ENCODE measurements around the gene PDE9A. TPM values are rescaled to one million over a fixed set of nuclear protein-coding genes. Genes with fewer than 3 reads are reported as not detected.

PDE9A gene
- total and polyA plus RNA-seq, 2 of the 4 experiments (the other 2 are of a cell fraction) = 0.89 to 0.90 TPM

DNA sequence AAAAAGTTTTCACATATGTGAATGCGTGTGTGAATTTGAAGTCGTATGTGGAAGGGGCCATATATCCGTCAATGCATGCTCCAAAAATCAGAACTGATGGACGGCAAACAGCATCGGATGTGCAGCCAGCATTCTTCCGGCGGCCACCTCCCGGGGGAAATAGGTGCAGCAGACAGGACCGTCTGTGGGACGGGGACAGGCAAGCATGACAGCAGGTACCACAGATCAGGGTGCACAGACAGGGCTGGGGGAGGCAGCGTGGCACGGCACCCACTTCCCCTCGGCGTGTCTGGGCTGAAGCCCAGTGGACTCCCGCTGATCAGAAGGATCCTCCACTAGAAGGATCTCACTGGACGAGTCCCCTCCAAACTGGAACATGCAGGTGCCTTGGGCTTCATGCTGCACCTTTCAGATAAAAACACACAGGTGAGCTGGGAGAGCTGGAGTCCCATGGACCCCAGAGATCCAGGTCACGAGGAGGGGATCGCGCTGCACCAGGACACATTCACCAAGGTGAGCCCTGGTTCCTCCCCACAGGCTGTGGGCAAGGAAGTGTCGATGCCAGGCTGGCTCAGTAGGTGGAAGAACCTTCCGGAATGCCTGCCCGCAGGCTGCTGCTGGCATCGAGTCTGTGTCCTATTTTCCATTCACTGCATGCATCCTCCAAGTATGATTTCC, 25.3 kb downstream of the PDE9A start:
- WGBS, 2 experiments (ENCODE audit: extremely low coverage in 2 of 2, insufficient read length in 1 of 2) = 90% methylated on average over 11 of the region's 23 CpGs; no CpG with 5 or more reads in 1 of the 2 experiments
- CTCF ChIA-PET = no interaction called here

More for the DNA sequence above, 25.3 kb downstream of the PDE9A start:
- Histone ChIP-seq H3K18ac (ENCODE audit: low read depth, low read length) (no peak overlapping the region), H2BK20ac (ENCODE audit: low read depth, low read length) (no peak overlapping the region), H3K9me3 (ENCODE audit: control insufficient read depth, insufficient read depth, low read length) (no peaks in the 10 kb centered on the region), H3K14ac (replicated peaks; ENCODE audit: low read depth, low read length) (no peak overlapping the region), H2BK15ac (ENCODE audit: low read depth, low read length) (no peak overlapping the region), H3K23ac (ENCODE audit: low read depth, low read length) (no peak overlapping the region), H3K4ac (ENCODE audit: low read depth, low read length) (no peak overlapping the region), H2AK9ac (replicated peaks; ENCODE audit: low read depth, low read length, poor library complexity) (no peak overlapping the region), H3K4me2 (ENCODE audit: low read depth, low read length) (no peak overlapping the region), H3K27me3 (ENCODE audit: control insufficient read depth, insufficient read depth, low read length) (peaks cover 7% of the 10 kb centered on the region), H4K5ac (ENCODE audit: low read depth, low read length) (no peak overlapping the region), H4K91ac (ENCODE audit: insufficient read depth, low read depth, low read length) (no peak overlapping the region), H2AFZ (replicated peaks; ENCODE audit: low read length, poor library complexity) (no peak overlapping the region), H4K20me1 (ENCODE audit: insufficient read depth, low read length) (no peaks in the 10 kb centered on the region), H3K4me3 (ENCODE audit: insufficient read depth, low read depth, low read length) (no peak overlapping the region), H2BK120ac (ENCODE audit: low read depth, low read length) (no peak overlapping the region), H4K8ac (ENCODE audit: low read depth in 2 of 2, low read length in 2 of 2) (no peak overlapping the region), H3K9me1 (ENCODE audit: insufficient read depth, low read length) (no peaks in the 10 kb centered on the region), H3K56ac (ENCODE audit: extremely low read depth, insufficient read depth, low read length) (no peak overlapping the region), H2BK5ac (ENCODE audit: low read depth, low read length, poor library complexity, severe bottlenecking) (no peak overlapping the region), H3K9ac (ENCODE audit: low read depth, low read length) (no peak overlapping the region), H3K79me1 (ENCODE audit: low read depth in 1 of 2, low read length in 2 of 2) (no peaks in the 10 kb centered on the region), H3K27ac (ENCODE audit: insufficient read depth, low read length) (no peak overlapping the region), H3K36me3 (ENCODE audit: control insufficient read depth, insufficient read depth, low read length) (no peaks in the 10 kb centered on the region), H2AK5ac (ENCODE audit: low read depth, low read length) (no peak overlapping the region), H3K4me1 (ENCODE audit: control insufficient read depth, insufficient read depth, low read length) (no peaks in the 10 kb centered on the region)
- BruUV-seq (replicated peaks) = no TSS peak
- in situ Hi-C loops (cut with MboI; ENCODE audit: low sequenced_read_pairs) (no loop called here), dilution Hi-C loops (cut with HindIII; ENCODE audit: low sequenced_read_pairs, unreplicated experiment) (no loop called here), intact Hi-C loops (cut with micrococcal nuclease) (no loop called here)
- no peak for TF ChIP-seq SMC3 (IDR thresholded peaks at IDR 0.05; ENCODE audit: low read depth, low read length)
- no peak for TF ChIP-seq RCOR1 (IDR thresholded peaks at IDR 0.05; ENCODE audit: insufficient replicate concordance, low read length)
- TF ChIP-seq POLR2A (IDR thresholded peaks at IDR 0.05; ENCODE audit: low read depth, low read length) = no peak
- no peak for TF ChIP-seq RAD21 (IDR thresholded peaks at IDR 0.05; ENCODE audit: low read length)
- TF ChIP-seq MAZ (IDR thresholded peaks at IDR 0.05; ENCODE audit: borderline replicate concordance, low read depth, low read length) = no peak
- TF ChIP-seq CHD1 (IDR thresholded peaks at IDR 0.05; ENCODE audit: low read depth, low read length) = no peak
- TF ChIP-seq, protein P1, sequence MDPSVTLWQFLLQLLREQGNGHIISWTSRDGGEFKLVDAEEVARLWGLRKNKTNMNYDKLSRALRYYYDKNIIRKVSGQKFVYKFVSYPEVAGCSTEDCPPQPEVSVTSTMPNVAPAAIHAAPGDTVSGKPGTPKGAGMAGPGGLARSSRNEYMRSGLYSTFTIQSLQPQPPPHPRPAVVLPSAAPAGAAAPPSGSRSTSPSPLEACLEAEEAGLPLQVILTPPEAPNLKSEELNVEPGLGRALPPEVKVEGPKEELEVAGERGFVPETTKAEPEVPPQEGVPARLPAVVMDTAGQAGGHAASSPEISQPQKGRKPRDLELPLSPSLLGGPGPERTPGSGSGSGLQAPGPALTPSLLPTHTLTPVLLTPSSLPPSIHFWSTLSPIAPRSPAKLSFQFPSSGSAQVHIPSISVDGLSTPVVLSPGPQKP (IDR thresholded peaks at IDR 0.05; ENCODE audit: borderline replicate concordance, low read depth, low read length) = no peak
- no peak for TF ChIP-seq BHLHE40 (IDR thresholded peaks at IDR 0.05; ENCODE audit: low read depth, low read length)
- no peak for TF ChIP-seq CEBPB (IDR thresholded peaks at IDR 0.05; ENCODE audit: low read depth, low read length)
- TF ChIP-seq, protein P2, sequence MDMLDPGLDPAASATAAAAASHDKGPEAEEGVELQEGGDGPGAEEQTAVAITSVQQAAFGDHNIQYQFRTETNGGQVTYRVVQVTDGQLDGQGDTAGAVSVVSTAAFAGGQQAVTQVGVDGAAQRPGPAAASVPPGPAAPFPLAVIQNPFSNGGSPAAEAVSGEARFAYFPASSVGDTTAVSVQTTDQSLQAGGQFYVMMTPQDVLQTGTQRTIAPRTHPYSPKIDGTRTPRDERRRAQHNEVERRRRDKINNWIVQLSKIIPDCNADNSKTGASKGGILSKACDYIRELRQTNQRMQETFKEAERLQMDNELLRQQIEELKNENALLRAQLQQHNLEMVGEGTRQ (IDR thresholded peaks at IDR 0.05; ENCODE audit: low read depth, low read length) = no peak
- TF ChIP-seq FOS (IDR thresholded peaks at IDR 0.05; ENCODE audit: low read depth, low read length) = no peak
- no peak for TF ChIP-seq MXI1 (IDR thresholded peaks at IDR 0.05; ENCODE audit: borderline replicate concordance, low read depth, low read length)
- no peak for TF ChIP-seq MAFK (IDR thresholded peaks at IDR 0.05; ENCODE audit: low read depth, low read length)
- TF ChIP-seq, protein P3, sequence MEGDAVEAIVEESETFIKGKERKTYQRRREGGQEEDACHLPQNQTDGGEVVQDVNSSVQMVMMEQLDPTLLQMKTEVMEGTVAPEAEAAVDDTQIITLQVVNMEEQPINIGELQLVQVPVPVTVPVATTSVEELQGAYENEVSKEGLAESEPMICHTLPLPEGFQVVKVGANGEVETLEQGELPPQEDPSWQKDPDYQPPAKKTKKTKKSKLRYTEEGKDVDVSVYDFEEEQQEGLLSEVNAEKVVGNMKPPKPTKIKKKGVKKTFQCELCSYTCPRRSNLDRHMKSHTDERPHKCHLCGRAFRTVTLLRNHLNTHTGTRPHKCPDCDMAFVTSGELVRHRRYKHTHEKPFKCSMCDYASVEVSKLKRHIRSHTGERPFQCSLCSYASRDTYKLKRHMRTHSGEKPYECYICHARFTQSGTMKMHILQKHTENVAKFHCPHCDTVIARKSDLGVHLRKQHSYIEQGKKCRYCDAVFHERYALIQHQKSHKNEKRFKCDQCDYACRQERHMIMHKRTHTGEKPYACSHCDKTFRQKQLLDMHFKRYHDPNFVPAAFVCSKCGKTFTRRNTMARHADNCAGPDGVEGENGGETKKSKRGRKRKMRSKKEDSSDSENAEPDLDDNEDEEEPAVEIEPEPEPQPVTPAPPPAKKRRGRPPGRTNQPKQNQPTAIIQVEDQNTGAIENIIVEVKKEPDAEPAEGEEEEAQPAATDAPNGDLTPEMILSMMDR (conservative IDR thresholded peaks at IDR 0.05; ENCODE audit: low read depth, low read length) = no peak
- no peak for TF ChIP-seq RFX5 (IDR thresholded peaks at IDR 0.05; ENCODE audit: low read depth, low read length)
- no peak for TF ChIP-seq NFE2L2 (IDR thresholded peaks at IDR 0.05; ENCODE audit: low read depth, low read length)
- DNase-seq (no peak), ATAC-seq (ENCODE audit: low read depth) (no peak)
- POLR2A ChIA-PET (ENCODE audit: unreplicated experiment) = no interaction called here
